Neural crest cell (in vitro differentiated cells): Measurements from ENCODE around the gene FLVCR2. TPM values are rescaled to one million over a fixed set of nuclear protein-coding genes. Genes with fewer than 3 reads are reported as not detected.

Source experiments
- DNase-seq: peaks from one replicate; pipeline ENCODE4 v3.0.0; 2021; ENCODE audit warnings: low read depth, mixed read lengths, low spot score
- H3K27ac Mint-ChIP-seq: one replicate; pipeline ENCODE4 v1.8.0; 2021; ENCODE audit warnings: mild to moderate bottlenecking, mixed read lengths; ENCODE audit not compliant: unreplicated experiment
- H3K27me3 Mint-ChIP-seq: 2 replicates; pipeline ENCODE4 v1.8.0; 2021; ENCODE audit warnings: low read depth, mild to moderate bottlenecking, mixed read lengths
- H3K36me3 Mint-ChIP-seq: 2 replicates; pipeline ENCODE4 v1.8.0; 2021; ENCODE audit warnings: low read depth, mild to moderate bottlenecking, mixed read lengths
- H3K4me1 Mint-ChIP-seq: 2 replicates; pipeline ENCODE4 v1.8.0; 2021; ENCODE audit warnings: mixed read lengths
- H3K4me3 Mint-ChIP-seq: one replicate; pipeline ENCODE4 v1.8.0; 2021; ENCODE audit warnings: mild to moderate bottlenecking, mixed read lengths
- H3K9me3 Mint-ChIP-seq: 2 replicates; pipeline ENCODE4 v1.8.0; 2021; ENCODE audit warnings: mixed read lengths
- CTCF ChIP-seq: fragments of 200-600 bp; sonication (generic); conservative IDR thresholded peaks from 2 replicates; pipeline ENCODE4 v1.5.0; 2021; ENCODE audit warnings: antibody characterized with exemption, mild to moderate bottlenecking
- total RNA-seq: library from RNA; stranded (reverse); gene quantifications from 2 replicates; pipeline ENCODE4 v1.2.1, GENCODE V29; 2021

FLVCR2 gene
- total RNA-seq, 1 donor from 2014 or later, result 3.0 TPM

GRCh38 chr14:75562089-75562488 lies 16.3 kb upstream of the FLVCR2 start:
- Mint-ChIP-seq H3K27me3 (peaks cover 37% of the 10 kb centered on the region), H3K36me3 (no peaks in the 10 kb centered on the region), H3K4me1 (no peaks in the 10 kb centered on the region), H3K9me3 (peaks cover 3% of the 10 kb centered on the region), H3K27ac (peak overlapping the region; percentile 60), H3K4me3 (no peak overlapping the region)
- no peak for DNase-seq
- TF ChIP-seq CTCF, result no peak

- Mint-ChIP-seq H3K4me3 (no peak overlapping the region), H3K27ac (no peak overlapping the region), H3K4me1 (no peaks in the 10 kb centered on the region), H3K9me3 (peaks cover 3% of the 10 kb centered on the region), H3K36me3 (no peaks in the 10 kb centered on the region), H3K27me3 (peaks cover 37% of the 10 kb centered on the region)
- DNase-seq, result no peak
- TF ChIP-seq CTCF, result no peak
These were observed 15.9 kb upstream of the FLVCR2 start for GRCh38 chr14:75562489-75562888.

- TF ChIP-seq CTCF, result no peak
- Mint-ChIP-seq H3K27me3 (peaks cover 42% of the 10 kb centered on the region), H3K4me3 (no peak overlapping the region), H3K36me3 (no peaks in the 10 kb centered on the region), H3K27ac (no peak overlapping the region), H3K9me3 (no peaks in the 10 kb centered on the region), H3K4me1 (no peaks in the 10 kb centered on the region)
- no peak for DNase-seq
These were observed 14.5 kb upstream of the FLVCR2 start for GRCh38 chr14:75563931-75564330.

- peaks cover 38% of the 10 kb centered on the region for H3K27me3 Mint-ChIP-seq
- H3K27ac Mint-ChIP-seq, result no peak overlapping the region
- no peak for DNase-seq
- H3K4me3 Mint-ChIP-seq, result no peak overlapping the region
- H3K9me3 Mint-ChIP-seq, result no peaks in the 10 kb centered on the region
- H3K4me1 Mint-ChIP-seq, result no peaks in the 10 kb centered on the region
- TF ChIP-seq CTCF, result no peak
- no peaks in the 10 kb centered on the region for H3K36me3 Mint-ChIP-seq
These were observed 13.4 kb upstream of the FLVCR2 start for GRCh38 chr14:75565056-75565455.

GRCh38 chr14:75566321-75566720 lies 12.1 kb upstream of the FLVCR2 start:
- Mint-ChIP-seq H3K4me3 (no peak overlapping the region), H3K27ac (no peak overlapping the region), H3K4me1 (no peaks in the 10 kb centered on the region), H3K9me3 (no peaks in the 10 kb centered on the region), H3K36me3 (no peaks in the 10 kb centered on the region), H3K27me3 (peaks cover 28% of the 10 kb centered on the region)
- DNase-seq, result no peak
- no peak for TF ChIP-seq CTCF

GRCh38 chr14:75566752-75567151 lies 11.7 kb upstream of the FLVCR2 start:
- no peak for TF ChIP-seq CTCF
- H3K4me3 Mint-ChIP-seq, result no peak overlapping the region
- H3K36me3 Mint-ChIP-seq, result no peaks in the 10 kb centered on the region
- H3K27ac Mint-ChIP-seq, result no peak overlapping the region
- no peaks in the 10 kb centered on the region for H3K4me1 Mint-ChIP-seq
- H3K27me3 Mint-ChIP-seq, result peaks cover 29% of the 10 kb centered on the region
- H3K9me3 Mint-ChIP-seq, result no peaks in the 10 kb centered on the region
- DNase-seq, result no peak
